Measurements from ENCODE around the gene IL12RB2. TPM values are rescaled to one million over a fixed set of nuclear protein-coding genes. Genes with fewer than 3 reads are reported as not detected.

Gene IL12RB2
- total and polyA plus RNA-seq, 2 donors (not counting 1 experiment from before 2014, with no cell fraction given) = 0.67 TPM; not detected in 1

DNA sequence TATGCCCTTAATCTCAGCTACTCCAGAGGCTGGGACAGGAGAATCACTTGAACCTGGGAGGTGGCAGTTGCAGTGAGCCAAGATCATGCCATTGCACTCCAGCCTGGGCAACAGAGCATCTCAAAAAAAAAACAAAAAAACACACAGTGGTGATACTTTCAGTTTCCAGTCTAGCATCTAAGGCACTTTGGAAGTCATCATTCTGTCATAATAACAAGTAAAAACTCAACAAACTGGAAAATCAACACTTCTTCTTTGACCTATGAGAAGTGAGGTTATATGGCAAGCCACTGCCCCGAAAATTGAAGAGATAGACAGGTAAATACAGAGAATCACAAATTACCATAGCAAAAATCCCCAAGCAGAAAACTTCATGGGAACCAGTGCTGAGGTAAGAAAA lies 51.9 kb downstream of the IL12RB2 start:
- no peak overlapping the region for H3K4me3 ChIP-seq (ENCODE audit: control extremely low read depth in 1 of 5, extremely low read depth in 1 of 5, insufficient read depth in 1 of 5, low read depth in 2 of 5, low read length in 4 of 5)
- no CpG with 5 or more reads among the region's 1 CpG for WGBS (ENCODE audit: insufficient coverage)
- no peaks in the 10 kb centered on the region for H3K9me3 Mint-ChIP-seq (ENCODE audit: insufficient read depth)
- intact Hi-C loops (cut with micrococcal nuclease) = loop anchor here (10.0 kb wide), 1 partner anchor 1225 kb away; no protein-coding TSS in a partner anchor
- TF ChIP-seq EZH2 (IDR thresholded peaks at IDR 0.05; ENCODE audit: borderline replicate concordance, insufficient read depth, low read depth, low read length, poor library complexity, severe bottlenecking) = no peak
- TF ChIP-seq, protein P1, sequence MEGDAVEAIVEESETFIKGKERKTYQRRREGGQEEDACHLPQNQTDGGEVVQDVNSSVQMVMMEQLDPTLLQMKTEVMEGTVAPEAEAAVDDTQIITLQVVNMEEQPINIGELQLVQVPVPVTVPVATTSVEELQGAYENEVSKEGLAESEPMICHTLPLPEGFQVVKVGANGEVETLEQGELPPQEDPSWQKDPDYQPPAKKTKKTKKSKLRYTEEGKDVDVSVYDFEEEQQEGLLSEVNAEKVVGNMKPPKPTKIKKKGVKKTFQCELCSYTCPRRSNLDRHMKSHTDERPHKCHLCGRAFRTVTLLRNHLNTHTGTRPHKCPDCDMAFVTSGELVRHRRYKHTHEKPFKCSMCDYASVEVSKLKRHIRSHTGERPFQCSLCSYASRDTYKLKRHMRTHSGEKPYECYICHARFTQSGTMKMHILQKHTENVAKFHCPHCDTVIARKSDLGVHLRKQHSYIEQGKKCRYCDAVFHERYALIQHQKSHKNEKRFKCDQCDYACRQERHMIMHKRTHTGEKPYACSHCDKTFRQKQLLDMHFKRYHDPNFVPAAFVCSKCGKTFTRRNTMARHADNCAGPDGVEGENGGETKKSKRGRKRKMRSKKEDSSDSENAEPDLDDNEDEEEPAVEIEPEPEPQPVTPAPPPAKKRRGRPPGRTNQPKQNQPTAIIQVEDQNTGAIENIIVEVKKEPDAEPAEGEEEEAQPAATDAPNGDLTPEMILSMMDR (IDR thresholded peaks at IDR 0.05) = no peak
- H3K4me2 ChIP-seq (replicated peaks; ENCODE audit: low read depth, low read length, poor library complexity, severe bottlenecking) = no peak overlapping the region
- H3K4me1 ChIP-seq (ENCODE audit: control insufficient read depth in 2 of 2, insufficient read depth in 2 of 2, low read length in 2 of 2) = no peaks in the 10 kb centered on the region
- H3K9me3 ChIP-seq (ENCODE audit: control extremely low read depth in 1 of 3, control insufficient read depth in 2 of 3, insufficient read depth in 1 of 3, low read length in 2 of 3) = no peaks in the 10 kb centered on the region
- H3K27ac Mint-ChIP-seq = no peak overlapping the region
- no peak overlapping the region for H3K4me3 Mint-ChIP-seq
- H3K27me3 Mint-ChIP-seq = no peaks in the 10 kb centered on the region
- ATAC-seq (ENCODE audit: low read depth) = no peak
- peaks cover 2% of the 10 kb centered on the region for H3K4me1 Mint-ChIP-seq
- POLR2A ChIA-PET = no interaction called here
- CTCF ChIA-PET = no interaction called here
- H4K20me1 ChIP-seq (ENCODE audit: control insufficient read depth, insufficient read depth, low read length, poor library complexity, severe bottlenecking) = no peaks in the 10 kb centered on the region
- H3K27ac ChIP-seq (ENCODE audit: low read length in 2 of 2) = no peak overlapping the region
- no peak overlapping the region for H2AFZ ChIP-seq (ENCODE audit: insufficient read depth, low read depth, low read length, poor library complexity, severe bottlenecking)
- no peaks in the 10 kb centered on the region for H3K79me2 ChIP-seq (ENCODE audit: control insufficient read depth, insufficient read depth, low read length)
- H3K27me3 ChIP-seq (replicated peaks in 1 of 4; ENCODE audit: control extremely low read depth in 1 of 4, control insufficient read depth in 3 of 4, insufficient read depth in 4 of 4, low read length in 3 of 4) = no peaks in the 10 kb centered on the region
- DNase-seq = no peak
- H3K9ac ChIP-seq (ENCODE audit: low read length) = no peak overlapping the region
- H3K36me3 ChIP-seq (replicated peaks in 1 of 2; ENCODE audit: control extremely low read depth in 1 of 2, control insufficient read depth in 1 of 2, extremely low read depth in 1 of 2, insufficient read depth in 2 of 2, low read length in 1 of 2) = no peaks in the 10 kb centered on the region

DNA sequence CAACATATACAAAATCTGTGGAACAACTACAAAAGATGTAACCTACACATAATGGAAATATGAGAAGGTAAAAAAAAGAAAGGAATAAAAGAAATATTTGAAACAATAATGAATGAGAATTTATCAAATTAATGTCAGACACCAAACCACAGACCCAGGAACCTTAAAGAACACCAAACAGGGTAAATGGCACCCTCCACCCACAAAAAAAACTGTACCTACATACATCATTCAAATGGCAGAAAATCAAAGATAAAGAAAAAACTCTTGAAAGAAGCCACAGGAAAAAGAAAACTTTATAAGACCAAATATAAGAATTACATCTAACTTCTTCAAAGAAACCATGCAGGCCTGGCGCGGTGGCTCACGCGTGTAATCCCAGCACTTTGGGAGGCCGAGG lies 54.0 kb downstream of the IL12RB2 start:
- H3K9ac ChIP-seq (ENCODE audit: low read length) = no peak overlapping the region
- Mint-ChIP-seq H3K4me3 (no peak overlapping the region), H3K27me3 (no peaks in the 10 kb centered on the region), H3K27ac (no peak overlapping the region), H3K9me3 (ENCODE audit: insufficient read depth) (no peaks in the 10 kb centered on the region), H3K4me1 (no peaks in the 10 kb centered on the region)
- H3K4me3 ChIP-seq (ENCODE audit: control extremely low read depth in 1 of 5, extremely low read depth in 1 of 5, insufficient read depth in 1 of 5, low read depth in 2 of 5, low read length in 4 of 5) = no peak overlapping the region
- no peaks in the 10 kb centered on the region for H4K20me1 ChIP-seq (ENCODE audit: control insufficient read depth, insufficient read depth, low read length, poor library complexity, severe bottlenecking)
- H3K4me2 ChIP-seq (replicated peaks; ENCODE audit: low read depth, low read length, poor library complexity, severe bottlenecking) = no peak overlapping the region
- TF ChIP-seq, protein P1 (IDR thresholded peaks at IDR 0.05) = no peak
- TF ChIP-seq EZH2 (IDR thresholded peaks at IDR 0.05; ENCODE audit: borderline replicate concordance, insufficient read depth, low read depth, low read length, poor library complexity, severe bottlenecking) = no peak
- no peak overlapping the region for H2AFZ ChIP-seq (ENCODE audit: insufficient read depth, low read depth, low read length, poor library complexity, severe bottlenecking)
- H3K36me3 ChIP-seq (replicated peaks in 1 of 2; ENCODE audit: control extremely low read depth in 1 of 2, control insufficient read depth in 1 of 2, extremely low read depth in 1 of 2, insufficient read depth in 2 of 2, low read length in 1 of 2) = no peaks in the 10 kb centered on the region
- DNase-seq (no peak), ATAC-seq (ENCODE audit: low read depth) (no peak)
- no peaks in the 10 kb centered on the region for H3K79me2 ChIP-seq (ENCODE audit: control insufficient read depth, insufficient read depth, low read length)
- 93% methylated on average over 3 of the region's 5 CpGs for WGBS (ENCODE audit: insufficient coverage)
- ChIA-PET POLR2A (no interaction called here), CTCF (no interaction called here)
- H3K9me3 ChIP-seq (ENCODE audit: control extremely low read depth in 1 of 3, control insufficient read depth in 2 of 3, insufficient read depth in 1 of 3, low read length in 2 of 3) = no peaks in the 10 kb centered on the region
- H3K4me1 ChIP-seq (ENCODE audit: control insufficient read depth in 2 of 2, insufficient read depth in 2 of 2, low read length in 2 of 2) = no peaks in the 10 kb centered on the region
- no peaks in the 10 kb centered on the region for H3K27me3 ChIP-seq (replicated peaks in 1 of 4; ENCODE audit: control extremely low read depth in 1 of 4, control insufficient read depth in 3 of 4, insufficient read depth in 4 of 4, low read length in 3 of 4)
- no peak overlapping the region for H3K27ac ChIP-seq (ENCODE audit: low read length in 2 of 2)
- intact Hi-C loops (cut with micrococcal nuclease) = no loop called here
